Left ventricle myocardium inferior (tissue), 1 donor: Measurements from ENCODE around the gene MAP2. TPM values are rescaled to one million over a fixed set of nuclear protein-coding genes. Genes with fewer than 3 reads are reported as not detected.

ENCODE experiments used
- DNase-seq: peaks from one replicate; pipeline ENCODE4 v3.0.0-alpha.2; 2020
- H3K27ac ChIP-seq: fragments of 200-600 bp; replicated peaks from 2 replicates; pipeline ENCODE4 v1.8.0; 2021
- H3K27me3 ChIP-seq: fragments of 200-600 bp; 2 replicates; pipeline ENCODE4 v1.8.0; 2021; ENCODE audit warnings: low read depth
- H3K36me3 ChIP-seq: fragments of 200-600 bp; 2 replicates; pipeline ENCODE4 v1.8.0; 2021
- H3K4me1 ChIP-seq: fragments of 200-600 bp; 2 replicates; pipeline ENCODE4 v1.8.0; 2021
- H3K4me3 ChIP-seq: fragments of 200-600 bp; 2 replicates; pipeline ENCODE4 v1.8.0; 2021; ENCODE audit warnings: mild to moderate bottlenecking, moderate library complexity
- H3K9me3 ChIP-seq: fragments of 200-600 bp; replicated peaks from 2 replicates; pipeline ENCODE4 v1.8.0; 2021
- CTCF ChIP-seq: fragments of 200-600 bp; IDR thresholded peaks from 2 replicates; pipeline ENCODE4 v1.8.0; 2021; ENCODE audit warnings: antibody characterized with exemption, mild to moderate bottlenecking, borderline replicate concordance
- intact Hi-C: fragments of 100-400 bp; cut with micrococcal nuclease; formaldehyde crosslinking; loops from one replicate; pipeline ENCODE4 v1.11.0; 2022
- total RNA-seq: library from RNA; stranded (reverse); fragmentation: NEBNext Ultra II Directional; extraction: Animal tissue kit (Norgen Biotek cat#: 25700); gene quantifications from one replicate; pipeline ENCODE4 v1.2.1, GENCODE V29; 2021
- donor health status: DM: no; HTN: yes; CAD: no; lungs with severe emphysema.

MAP2 gene
- total RNA-seq, 1 donor from 2014 or later: 6.2 TPM

GRCh38 chr2:209694748-209695147, 270.9 kb downstream of the MAP2 start:
- Histone ChIP-seq H3K9me3 (no peaks in the 10 kb centered on the region), H3K27me3 (no peaks in the 10 kb centered on the region), H3K36me3 (no peaks in the 10 kb centered on the region), H3K4me3 (no peak overlapping the region), H3K4me1 (no peaks in the 10 kb centered on the region), H3K27ac (no peak overlapping the region)
- no peak for TF ChIP-seq CTCF
- intact Hi-C loops: no loop called here
- DNase-seq: no peak

DNA sequence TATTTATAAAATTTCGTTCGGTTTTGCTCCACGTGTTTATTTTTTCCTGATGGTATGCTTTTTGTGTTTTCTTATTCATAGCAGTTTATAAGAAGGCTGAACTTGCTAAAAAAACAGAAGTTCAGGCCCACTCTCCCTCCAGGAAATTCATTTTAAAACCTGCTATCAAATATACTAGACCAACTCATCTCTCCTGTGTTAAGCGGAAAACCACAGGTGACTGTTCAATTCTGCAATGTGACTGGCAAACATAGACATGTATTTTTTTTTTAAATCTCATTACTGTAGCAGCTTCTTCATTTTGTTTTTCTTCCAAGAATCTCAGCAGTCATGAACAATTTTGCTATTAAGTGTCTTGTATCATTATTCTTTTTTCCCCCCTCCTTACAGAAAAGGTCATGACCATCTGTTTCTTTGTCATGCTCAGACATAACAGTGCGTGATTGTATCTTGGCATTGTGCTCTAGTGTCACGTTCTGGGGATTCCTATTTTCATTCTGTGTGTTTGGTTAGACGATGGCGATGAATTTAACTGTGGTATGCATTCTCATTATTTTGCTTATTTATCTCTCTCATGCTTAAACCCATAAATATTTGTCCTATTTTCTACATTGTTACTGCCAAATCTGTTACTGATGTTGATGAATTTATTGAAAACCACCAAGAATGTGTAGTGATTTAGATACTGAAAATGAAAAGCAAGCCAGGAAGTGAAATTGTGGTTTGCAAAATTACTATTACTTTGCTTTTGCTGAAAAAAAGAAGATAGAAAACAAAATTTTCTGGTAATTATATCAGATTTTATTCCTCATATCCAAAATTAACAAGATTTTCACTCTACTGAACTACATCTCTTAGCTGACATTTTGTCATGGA, 273.2 kb downstream of the MAP2 start:
- intact Hi-C loops: no loop called here
- no peaks in the 10 kb centered on the region for H3K27me3 ChIP-seq
- no peak for TF ChIP-seq CTCF

GRCh38 chr2:209702775-209703174, 278.9 kb downstream of the MAP2 start:
- Histone ChIP-seq H3K9me3 (no peaks in the 10 kb centered on the region), H3K4me3 (no peak overlapping the region), H3K36me3 (no peaks in the 10 kb centered on the region), H3K27ac (no peak overlapping the region), H3K4me1 (no peaks in the 10 kb centered on the region), H3K27me3 (no peaks in the 10 kb centered on the region)
- TF ChIP-seq CTCF: no peak
- intact Hi-C loops: no loop called here
- DNase-seq: no peak

More for the DNA sequence above, 273.2 kb downstream of the MAP2 start:
- no peak for DNase-seq
- no peaks in the 10 kb centered on the region for H3K36me3 ChIP-seq
- no peaks in the 10 kb centered on the region for H3K9me3 ChIP-seq
- H3K27ac ChIP-seq: no peak overlapping the region
- H3K4me3 ChIP-seq: no peak overlapping the region
- no peaks in the 10 kb centered on the region for H3K4me1 ChIP-seq

- Histone ChIP-seq H3K4me1 (no peaks in the 10 kb centered on the region), H3K36me3 (no peaks in the 10 kb centered on the region), H3K4me3 (no peak overlapping the region), H3K27me3 (no peaks in the 10 kb centered on the region), H3K27ac (no peak overlapping the region), H3K9me3 (no peaks in the 10 kb centered on the region)
- no peak for DNase-seq
- TF ChIP-seq CTCF: no peak
- intact Hi-C loops: no loop called here
Observed at GRCh38 chr2:209713219-209713618, 289.4 kb downstream of the MAP2 start.

DNA sequence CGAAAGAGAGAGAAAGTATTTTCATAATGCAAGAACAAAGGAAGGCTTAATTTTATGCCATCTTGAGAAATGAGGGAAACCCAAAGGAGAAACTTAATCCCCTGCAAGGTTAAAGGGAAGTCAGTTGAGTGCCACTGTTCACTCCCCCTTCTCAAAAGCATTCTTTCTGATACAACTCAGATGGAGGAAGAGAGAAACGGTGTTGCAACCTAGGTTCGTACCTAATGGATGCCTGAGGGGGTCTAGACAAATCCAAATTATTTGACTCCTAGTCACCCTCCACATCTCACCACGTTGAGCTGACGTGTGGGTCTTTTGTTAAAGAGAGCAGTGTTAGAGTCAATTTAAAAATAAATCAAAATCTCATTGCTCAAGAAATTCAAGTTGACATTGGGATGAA, 295.2 kb downstream of the MAP2 start:
- H3K36me3 ChIP-seq: no peaks in the 10 kb centered on the region
- TF ChIP-seq CTCF: no peak
- H3K4me1 ChIP-seq: no peaks in the 10 kb centered on the region
- H3K4me3 ChIP-seq: no peak overlapping the region
- intact Hi-C loops: no loop called here
- no peaks in the 10 kb centered on the region for H3K27me3 ChIP-seq
- no peaks in the 10 kb centered on the region for H3K9me3 ChIP-seq
- no peak overlapping the region for H3K27ac ChIP-seq
- DNase-seq: no peak
